HG02678 (cell line): Measurements from ENCODE around the gene COQ4.
A peak's percentile ranks its signal among the peaks of the same experiment; 100 is the strongest.
"Not testable (repeated sequence)": the region's sequence is repeated elsewhere in the genome, so short reads cannot be mapped to it uniquely, and the experiment has no call there.

Experiments
- ATAC-seq: cut with Tn5 transposase; IDR thresholded peaks from one replicate; pipeline ENCODE4 v1.9.1; 2021; ENCODE audit warnings: mild to moderate bottlenecking, moderate library complexity; ENCODE audit not compliant: unreplicated experiment

Gene COQ4

DNA sequence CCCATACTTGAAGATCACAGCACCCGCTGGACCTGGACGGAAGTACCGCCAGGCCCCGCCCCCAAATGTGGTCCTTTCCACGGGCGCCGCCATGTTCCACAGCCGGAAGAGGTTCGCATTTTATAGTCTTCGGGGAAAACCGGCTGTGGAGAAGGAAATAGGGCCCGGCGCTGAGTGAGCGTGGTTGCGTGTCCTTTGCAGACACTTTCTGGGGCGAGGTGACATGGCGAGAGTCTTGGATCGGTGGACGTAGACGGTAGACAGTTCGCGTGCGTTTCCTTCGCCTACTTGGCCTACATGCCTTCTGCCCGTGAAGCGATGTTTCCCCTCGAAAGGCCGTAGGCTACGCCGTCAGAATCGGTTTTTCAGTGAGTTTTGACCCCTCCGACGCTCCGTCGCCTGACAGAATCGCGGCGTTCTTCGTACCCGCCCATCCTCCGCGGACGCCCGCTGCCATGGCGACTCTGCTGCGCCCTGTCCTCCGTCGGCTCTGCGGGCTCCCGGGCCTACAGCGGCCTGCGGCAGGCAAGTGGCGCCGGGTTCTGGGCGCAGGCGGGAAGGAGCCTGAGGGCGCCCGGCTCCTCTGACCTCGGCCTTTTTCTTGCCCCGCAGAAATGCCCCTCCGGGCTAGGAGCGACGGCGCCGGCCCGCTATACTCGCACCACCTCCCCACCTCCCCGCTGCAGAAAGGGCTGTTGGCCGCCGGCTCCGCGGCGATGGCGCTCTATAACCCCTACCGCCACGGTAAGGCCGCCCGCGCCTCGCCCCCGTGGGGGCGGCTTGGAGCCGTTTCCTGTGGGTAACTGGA lies at the start of gene COQ4, which contains the start of gene TRUB2:
Gene COQ4 (plus strand): TSS at position 436 of the 808 bp plus-strand sequence. CDS start 20 bp downstream, at position 456.
Gene TRUB2 (minus strand): TSS at position 44 of the 808 bp plus-strand sequence. CDS start 39 bp downstream, at position 5.
- peak; percentile 77 for ATAC-seq

- no peak for ATAC-seq
These were observed 48.4 kb upstream of the COQ4 start for GRCh38 chr9:128274245-128274644.

DNA sequence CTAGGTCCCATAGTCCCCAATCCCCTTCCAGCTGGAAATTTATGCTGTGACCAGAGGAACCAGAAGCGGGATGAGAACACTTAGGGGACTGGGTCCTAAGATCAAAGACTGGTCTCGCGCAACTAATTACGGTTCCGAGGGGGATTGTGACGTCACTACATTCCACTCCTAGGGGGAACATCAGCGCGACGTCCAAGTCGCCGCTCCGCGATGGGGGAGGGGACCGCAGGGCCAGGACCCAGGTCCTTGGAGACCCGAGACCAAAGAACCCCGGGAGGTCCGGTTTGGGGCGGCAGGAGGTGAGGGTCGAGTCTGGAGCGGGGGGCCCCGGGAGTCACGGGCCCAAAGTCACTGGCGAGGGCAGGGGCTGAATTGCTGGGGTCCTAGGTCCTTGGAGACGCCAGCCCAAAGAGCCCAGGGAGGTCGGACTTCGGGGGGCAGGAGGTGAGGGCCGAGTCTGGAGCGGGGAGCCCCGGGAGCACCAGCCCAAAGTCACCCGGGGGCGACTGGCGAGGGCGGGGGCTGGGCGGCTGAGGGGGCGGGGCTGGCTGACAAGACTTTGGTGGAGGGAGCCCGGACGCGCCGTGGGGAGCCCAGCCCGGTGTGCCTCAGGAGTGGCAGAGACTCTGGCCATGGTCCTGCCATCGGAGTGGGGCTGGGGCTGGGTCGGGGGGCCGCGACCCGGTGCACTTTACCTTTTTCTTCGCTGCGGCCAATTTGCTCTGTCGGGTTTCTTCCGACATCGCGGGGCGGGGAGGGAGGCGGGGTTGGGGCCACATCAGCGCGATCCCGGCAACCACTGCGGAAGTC lies 47.2 kb upstream of the COQ4 start, which contains the start of gene GOLGA2:
Gene GOLGA2 (minus strand): TSS at position 810 of the 810 bp plus-strand sequence. CDS start 31 bp downstream, at position 779.
- peak; percentile 43 for ATAC-seq

DNA sequence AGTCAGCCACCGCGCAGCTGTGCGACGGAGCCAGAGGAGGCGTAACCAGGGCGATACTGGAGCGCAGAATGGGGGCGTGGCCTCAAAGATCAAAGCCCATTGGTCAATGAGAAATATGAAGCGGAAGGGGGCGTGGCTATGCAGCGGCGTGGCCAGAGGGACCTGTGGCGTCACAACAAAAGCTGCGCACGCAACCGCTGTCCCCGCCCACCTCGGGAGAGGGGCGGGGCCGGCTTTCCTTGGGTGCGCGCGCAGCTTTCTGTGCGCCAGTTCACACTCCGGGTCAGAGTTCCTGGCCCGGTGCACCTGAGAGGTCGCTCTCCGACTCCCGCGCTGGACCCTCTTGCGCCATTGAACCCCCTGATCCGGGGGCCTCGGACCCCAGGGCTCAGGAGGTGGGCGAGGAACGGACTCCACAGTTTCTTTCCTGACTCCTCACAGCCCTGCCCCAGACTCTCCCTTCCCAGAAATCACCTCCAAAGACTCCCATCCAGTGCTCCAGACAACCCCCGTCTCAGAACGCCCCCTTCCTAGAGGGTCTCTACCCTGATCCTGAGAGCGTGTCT lies 46.5 kb upstream of the COQ4 start, which contains the start of gene SWI5:
Gene SWI5 (plus strand): TSS at position 269 of the 566 bp plus-strand sequence.
- ATAC-seq = peak; percentile 98

DNA sequence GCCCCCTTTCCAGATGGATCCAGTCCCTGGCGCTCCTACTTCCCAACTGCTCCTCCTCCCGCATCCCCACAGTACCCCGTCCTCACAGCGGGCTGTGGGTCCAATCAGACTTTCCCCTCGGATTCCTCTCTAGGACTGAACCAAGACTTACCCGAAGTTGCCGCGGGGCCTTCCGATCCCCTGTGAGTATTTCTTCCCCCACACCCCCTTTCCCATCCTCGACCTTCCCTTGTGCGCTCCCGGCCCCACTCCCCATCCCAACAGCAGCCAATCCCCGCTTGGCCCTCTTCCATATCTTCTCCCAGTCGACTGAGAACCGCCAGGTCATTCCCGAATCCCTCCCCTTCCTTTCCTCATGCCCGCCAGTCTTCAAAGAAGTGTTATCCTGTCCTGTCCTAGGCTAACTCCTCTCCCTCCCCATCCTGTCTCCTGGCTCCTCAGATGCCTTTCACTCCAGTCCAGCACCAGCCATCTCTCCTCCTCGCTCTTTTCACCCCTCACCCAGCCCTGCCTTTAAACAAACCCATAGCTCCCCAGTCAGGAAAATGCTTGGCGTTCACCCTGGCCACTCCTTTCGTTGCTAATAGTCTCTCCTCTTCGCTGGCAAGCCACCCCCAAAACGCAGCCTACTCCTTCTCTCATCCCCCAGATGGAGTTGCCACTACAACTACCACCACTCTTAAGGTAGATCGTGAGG lies 45.9 kb upstream of the COQ4 start:
- ATAC-seq = no peak

DNA sequence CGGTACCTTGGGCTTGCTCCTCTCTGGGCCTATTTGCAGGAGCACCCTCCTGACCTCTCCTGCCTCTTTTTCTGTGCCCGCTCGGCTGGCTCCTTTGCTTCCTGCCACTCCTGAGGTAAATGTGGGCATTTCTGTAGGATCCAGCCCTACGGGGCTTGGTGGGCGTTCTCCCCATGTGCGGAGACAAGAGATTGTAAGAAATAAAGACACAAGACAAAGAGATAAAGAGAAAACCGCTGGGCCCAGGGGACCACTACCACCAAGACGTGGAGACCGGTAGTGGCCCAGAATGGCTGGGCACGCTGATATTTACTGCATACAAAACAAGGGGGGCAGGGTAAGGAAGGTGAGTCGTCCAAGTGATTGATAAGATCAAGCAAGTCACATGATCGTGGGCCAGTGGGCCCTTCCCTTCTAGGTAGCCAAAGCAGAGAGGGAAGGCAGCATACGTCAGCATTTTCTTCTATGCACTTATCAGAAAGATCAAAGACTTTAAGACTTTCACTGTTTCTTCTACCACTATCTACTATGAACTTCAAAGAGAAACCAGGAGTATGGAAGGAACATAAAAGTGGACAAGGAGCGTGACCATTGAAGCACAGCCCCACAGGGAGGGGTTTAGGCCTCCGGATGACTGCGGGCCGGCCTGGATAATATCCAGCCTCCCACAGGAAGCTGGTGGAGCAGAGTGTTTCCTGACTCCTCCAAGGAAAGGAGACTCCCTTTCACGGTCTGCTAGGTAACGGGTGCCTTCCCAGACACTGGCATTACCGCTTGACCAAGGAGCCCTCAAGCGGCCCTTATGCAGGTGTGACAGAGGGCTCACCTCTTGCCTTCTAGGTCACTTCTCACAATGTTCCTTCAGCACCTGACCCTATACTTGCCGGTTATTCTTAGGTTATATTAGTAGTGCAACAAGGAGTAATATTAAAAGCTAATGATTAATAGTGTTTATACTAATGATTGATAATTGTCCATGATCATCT lies 43.3 kb upstream of the COQ4 start:
- not testable (repeated sequence) for ATAC-seq

GRCh38 chr9:128280084-128280622 lies 42.5 kb upstream of the COQ4 start:
- ATAC-seq = no peak

DNA sequence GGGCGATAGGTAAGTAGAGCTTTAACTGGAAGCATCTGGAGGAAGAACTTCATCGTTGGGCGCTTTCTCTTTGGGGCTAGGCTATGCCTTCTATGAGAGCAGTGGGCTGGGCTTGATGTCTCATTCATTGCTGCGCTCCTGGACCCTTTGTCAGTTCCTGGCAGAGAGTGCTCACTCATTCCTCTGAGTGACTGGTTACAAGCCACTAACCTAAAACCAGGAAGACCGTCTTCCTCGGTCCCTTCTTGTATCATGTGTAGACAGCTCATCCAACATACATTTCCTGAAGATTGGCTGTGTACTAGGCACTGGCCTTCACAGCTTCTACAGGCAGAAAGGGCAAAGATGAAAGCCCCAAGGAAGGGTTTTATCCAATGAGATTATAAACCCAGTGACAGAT lies 40.1 kb upstream of the COQ4 start:
- ATAC-seq = no peak

GRCh38 chr9:128285033-128285784 lies 37.4 kb upstream of the COQ4 start:
- ATAC-seq = no peak

DNA sequence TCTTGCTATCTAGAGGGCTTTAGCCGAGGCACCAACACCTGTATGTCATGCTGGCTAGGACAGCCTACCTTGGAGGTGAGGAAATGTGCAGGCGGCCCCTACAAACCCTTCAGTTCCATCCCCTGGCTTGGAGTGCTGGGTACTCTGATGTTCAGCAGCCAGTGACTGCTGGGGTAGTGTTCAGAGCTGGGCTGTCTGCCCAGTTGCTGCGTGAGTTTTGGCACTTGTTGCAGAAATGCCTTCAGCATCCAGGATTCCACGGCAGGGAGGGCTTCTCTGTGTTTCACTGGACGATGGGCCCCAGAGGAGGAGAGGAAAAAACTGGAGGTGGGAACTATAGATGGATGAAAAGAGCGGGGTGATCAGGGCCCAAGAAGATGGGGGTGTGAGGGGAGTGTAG lies 36.2 kb upstream of the COQ4 start:
- ATAC-seq = no peak

GRCh38 chr9:128288273-128289004 lies 34.2 kb upstream of the COQ4 start:
- no peak for ATAC-seq

DNA sequence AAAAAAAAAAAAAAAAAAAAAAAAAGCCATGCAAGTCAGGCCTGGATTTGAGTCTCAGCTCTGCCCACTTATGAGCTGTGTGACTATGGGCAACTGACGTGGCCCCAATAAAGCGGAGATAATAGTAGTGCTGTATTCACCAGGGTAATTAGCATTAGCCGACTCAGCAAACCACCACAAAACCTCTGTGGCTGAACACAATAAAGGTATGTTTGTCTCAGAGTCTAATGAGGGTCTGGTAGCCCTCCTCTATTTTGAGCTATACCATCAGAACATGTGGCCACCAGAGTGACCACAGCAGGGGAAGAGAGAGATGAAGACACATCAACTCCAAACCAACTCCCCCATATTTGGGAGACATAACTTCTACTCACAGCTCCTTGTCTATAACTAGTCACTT lies 30.6 kb upstream of the COQ4 start:
- no peak for ATAC-seq

DNA sequence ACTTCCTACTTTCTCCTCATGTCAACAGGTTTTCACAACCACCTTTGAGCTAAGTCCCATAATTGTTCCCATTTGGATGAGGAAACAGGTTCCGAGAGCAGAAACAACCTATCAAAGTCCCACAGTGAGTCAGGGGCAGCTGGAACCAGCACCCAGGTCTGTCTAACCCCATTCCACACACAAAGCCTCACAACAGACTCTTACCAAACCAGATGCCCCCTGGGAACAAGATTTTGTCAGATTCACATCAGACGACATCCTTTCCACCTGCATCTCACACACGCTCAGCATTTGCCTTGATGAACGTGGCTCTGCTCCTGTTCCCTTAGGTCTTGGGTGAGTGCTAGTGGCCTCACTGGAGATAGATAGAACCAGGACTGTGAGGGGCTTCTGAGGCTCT lies 29.5 kb upstream of the COQ4 start:
- no peak for ATAC-seq

DNA sequence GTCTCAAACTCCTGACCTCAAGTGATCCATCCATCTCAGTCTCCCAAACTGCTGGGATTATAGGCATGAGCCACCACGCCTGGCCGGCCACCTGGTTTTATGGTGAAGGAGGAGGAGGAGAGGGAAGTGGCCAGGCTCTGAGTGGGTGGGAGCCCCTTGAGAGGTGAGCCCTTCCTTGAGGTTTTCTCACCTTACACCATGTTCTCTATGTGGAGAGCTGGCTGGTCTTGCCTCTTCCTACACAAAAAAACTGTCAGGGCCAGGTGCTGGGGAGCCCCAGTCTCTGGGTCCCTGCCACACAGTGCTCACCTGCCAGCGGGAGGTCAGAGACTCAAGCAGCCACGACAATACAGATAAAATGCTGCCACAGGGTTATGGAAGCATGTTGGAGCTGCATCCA lies 28.5 kb upstream of the COQ4 start:
- no peak for ATAC-seq

- ATAC-seq = no peak
These were observed 26.1 kb upstream of the COQ4 start for GRCh38 chr9:128296340-128297220.

GRCh38 chr9:128297221-128297773 lies 25.3 kb upstream of the COQ4 start:
- ATAC-seq = no peak
